AG20443 (cell line): ENCODE data around the gene STEAP3.
A peak's percentile ranks its signal among the peaks of the same experiment; 100 is the strongest.

ENCODE experiments used
- DNase-seq: peaks from one replicate; pipeline ENCODE4 v3.0.0; 2012; ENCODE audit warnings: low spot score, mixed read lengths

Gene STEAP3

GRCh38 chr2:119223521-119224390 is at the start of gene STEAP3:
STEAP3 (plus strand) TSS chr2:119223834; CDS start chr2:119231013, 7,179 bp downstream.
- DNase-seq = peak; percentile 93

- DNase-seq = peak; percentile 73
These were observed 49.2 kb upstream of the STEAP3 start for GRCh38 chr2:119174216-119174992.

- DNase-seq = no peak
These were observed 48.7 kb upstream of the STEAP3 start for GRCh38 chr2:119174993-119175347.

- DNase-seq = no peak
These were observed 48.1 kb upstream of the STEAP3 start for GRCh38 chr2:119175517-119175916.

GRCh38 chr2:119177171-119177837 is 46.3 kb upstream of the STEAP3 start:
- DNase-seq = no peak

- no peak for DNase-seq
These were observed 45.8 kb upstream of the STEAP3 start for GRCh38 chr2:119177838-119178190.

- DNase-seq = no peak
These were observed 44.9 kb upstream of the STEAP3 start for GRCh38 chr2:119178776-119179175.

- DNase-seq = peak; percentile 37
These were observed 44.4 kb upstream of the STEAP3 start for GRCh38 chr2:119179202-119179601.

GRCh38 chr2:119179991-119180390 is 43.6 kb upstream of the STEAP3 start:
- DNase-seq = no peak

- DNase-seq = no peak
These were observed 42.7 kb upstream of the STEAP3 start for GRCh38 chr2:119180892-119181291.

- no peak for DNase-seq
These were observed 42.2 kb upstream of the STEAP3 start for GRCh38 chr2:119181391-119181790.

GRCh38 chr2:119181791-119182445 is 41.7 kb upstream of the STEAP3 start:
- no peak for DNase-seq

GRCh38 chr2:119184512-119184911 is 39.1 kb upstream of the STEAP3 start:
- DNase-seq = no peak

- no peak for DNase-seq
These were observed 33.1 kb upstream of the STEAP3 start for GRCh38 chr2:119190321-119191111.

- no peak for DNase-seq
These were observed 30.7 kb upstream of the STEAP3 start for GRCh38 chr2:119192893-119193292.

- DNase-seq = no peak
These were observed 28.6 kb upstream of the STEAP3 start for GRCh38 chr2:119195001-119195400.

GRCh38 chr2:119195887-119196286 is 27.7 kb upstream of the STEAP3 start:
- no peak for DNase-seq

- peak; percentile 65 for DNase-seq
These were observed 27.1 kb upstream of the STEAP3 start for GRCh38 chr2:119196301-119197125.

- no peak for DNase-seq
These were observed 26.6 kb upstream of the STEAP3 start for GRCh38 chr2:119197126-119197405.

- DNase-seq = no peak
These were observed 25.9 kb upstream of the STEAP3 start for GRCh38 chr2:119197529-119198239.
